AG08395 (cell line): ENCODE results near the gene FAS.
"Not testable (repeated sequence)": the region's sequence is repeated elsewhere in the genome, so short reads cannot be mapped to it uniquely, and the experiment has no call there.

Experiments used
- DNase-seq: peaks from one replicate; pipeline ENCODE4 v3.0.0; 2012; ENCODE audit warnings: mixed read lengths, low spot score

Gene FAS

GRCh38 chr10:88992921-88993524 is 2.4 kb downstream of the FAS start:
- no peak for DNase-seq

GRCh38 chr10:88994019-88994418 is 3.4 kb downstream of the FAS start:
- peak; percentile 35 for DNase-seq

- no peak for DNase-seq
Observed at GRCh38 chr10:88995156-88995876, 4.7 kb downstream of the FAS start.

- no peak for DNase-seq
Observed at GRCh38 chr10:88996927-88997326, 6.3 kb downstream of the FAS start.

- DNase-seq: peak; percentile 27
Observed at GRCh38 chr10:88999625-89000024, 9.0 kb downstream of the FAS start.

- DNase-seq: peak; percentile 6
Observed at GRCh38 chr10:89001024-89001728, 10.6 kb downstream of the FAS start.

- DNase-seq: peak; percentile 8
Observed at GRCh38 chr10:89001729-89002072, 11.1 kb downstream of the FAS start.

- no peak for DNase-seq
Observed at GRCh38 chr10:89002226-89002978, 11.8 kb downstream of the FAS start.

GRCh38 chr10:89003344-89003743 is 12.7 kb downstream of the FAS start:
- DNase-seq: no peak

- no peak for DNase-seq
Observed at GRCh38 chr10:89007129-89007893, 16.7 kb downstream of the FAS start.

GRCh38 chr10:89018700-89019346 is 28.2 kb downstream of the FAS start:
- DNase-seq: not testable (repeated sequence)

GRCh38 chr10:89019569-89020327 is 29.1 kb downstream of the FAS start:
- no peak for DNase-seq

GRCh38 chr10:89021526-89021925 is 30.9 kb downstream of the FAS start:
- not testable (repeated sequence) for DNase-seq

- no peak for DNase-seq
Observed at GRCh38 chr10:89022734-89023133, 32.1 kb downstream of the FAS start.

GRCh38 chr10:89025453-89025852 is 34.9 kb downstream of the FAS start:
- DNase-seq: no peak

- DNase-seq: no peak
Observed at GRCh38 chr10:89029181-89029580, 38.6 kb downstream of the FAS start.

- peak; percentile 68 for DNase-seq
Observed at GRCh38 chr10:89029785-89030437, 39.3 kb downstream of the FAS start.

GRCh38 chr10:89030791-89031190 is 40.2 kb downstream of the FAS start:
- no peak for DNase-seq

- peak; percentile 42 for DNase-seq
Observed at GRCh38 chr10:89032141-89032891, 41.7 kb downstream of the FAS start.
